Esophagus squamous epithelium (tissue), 4 donors: ENCODE data around the gene EVA1C.

Source experiments
- POLR2A ChIP-seq, 4 donors: fragments of 450-650 bp; IDR thresholded peaks; one replicate each; pipeline ENCODE4 v1.6.1; 2017; ENCODE audit warnings: antibody characterized with exemption in 4 of 4, mild to moderate bottlenecking in 4 of 4, moderate library complexity in 3 of 4
- TF ChIP-seq, protein P1 (sequence below), 6 experiments: fragments of 450-650 bp in 4 of 6; fragments of 200-600 bp in 2 of 6; sonication (generic) in 2 of 6; IDR thresholded peaks; one replicate each; pipeline ENCODE4 v1.5.1; 2016 to 2019; ENCODE audit warnings: antibody characterized with exemption in 6 of 6, mild to moderate bottlenecking in 4 of 6, moderate library complexity in 4 of 6

- TF ChIP-seq, protein P1, sequence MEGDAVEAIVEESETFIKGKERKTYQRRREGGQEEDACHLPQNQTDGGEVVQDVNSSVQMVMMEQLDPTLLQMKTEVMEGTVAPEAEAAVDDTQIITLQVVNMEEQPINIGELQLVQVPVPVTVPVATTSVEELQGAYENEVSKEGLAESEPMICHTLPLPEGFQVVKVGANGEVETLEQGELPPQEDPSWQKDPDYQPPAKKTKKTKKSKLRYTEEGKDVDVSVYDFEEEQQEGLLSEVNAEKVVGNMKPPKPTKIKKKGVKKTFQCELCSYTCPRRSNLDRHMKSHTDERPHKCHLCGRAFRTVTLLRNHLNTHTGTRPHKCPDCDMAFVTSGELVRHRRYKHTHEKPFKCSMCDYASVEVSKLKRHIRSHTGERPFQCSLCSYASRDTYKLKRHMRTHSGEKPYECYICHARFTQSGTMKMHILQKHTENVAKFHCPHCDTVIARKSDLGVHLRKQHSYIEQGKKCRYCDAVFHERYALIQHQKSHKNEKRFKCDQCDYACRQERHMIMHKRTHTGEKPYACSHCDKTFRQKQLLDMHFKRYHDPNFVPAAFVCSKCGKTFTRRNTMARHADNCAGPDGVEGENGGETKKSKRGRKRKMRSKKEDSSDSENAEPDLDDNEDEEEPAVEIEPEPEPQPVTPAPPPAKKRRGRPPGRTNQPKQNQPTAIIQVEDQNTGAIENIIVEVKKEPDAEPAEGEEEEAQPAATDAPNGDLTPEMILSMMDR (IDR thresholded peaks at IDR 0.05), result no peak
- no peak for TF ChIP-seq POLR2A (IDR thresholded peaks at IDR 0.05)
Observed at GRCh38 chr21:32554832-32555638, 142.5 kb downstream of the EVA1C start.
